SU-DHL-6 (cell line): ENCODE measurements around the gene NT5DC3.

Experiments
- H2AFZ ChIP-seq: fragments of 200-600 bp; sonication (generic); 2 replicates; pipeline ENCODE4 v1.6.1; 2014; ENCODE audit warnings: low read depth, mild to moderate bottlenecking, moderate library complexity, mixed read lengths, antibody characterized with exemption, low read length; ENCODE audit not compliant: severe bottlenecking
- H3F3A ChIP-seq: fragments of 200-600 bp; shearing (Covaris generic); 2 replicates; pipeline ENCODE4 v1.6.0; 2016; ENCODE audit warnings: antibody characterized with exemption, mild to moderate bottlenecking; ENCODE audit not compliant: insufficient read depth
- H3K27ac ChIP-seq: fragments of 200-600 bp; sonication (generic); 2 replicates; pipeline ENCODE4 v1.5.1; 2016; ENCODE audit warnings: low read depth, mild to moderate bottlenecking, low read length, moderate library complexity, mixed read lengths
- H3K27me3 ChIP-seq: fragments of 200-600 bp; sonication (generic), shearing (Covaris generic); 2 replicates; pipeline ENCODE4 v1.6.0; 2014; ENCODE audit warnings: mild to moderate bottlenecking, low read length
- H3K36me3 ChIP-seq: fragments of 200-600 bp; sonication (generic); 2 replicates; pipeline ENCODE4 v1.6.1; 2014; ENCODE audit warnings: mild to moderate bottlenecking, low read length, mixed read lengths
- H3K4me2 ChIP-seq: fragments of 300-600, 200-600 bp; shearing (Covaris generic), sonication (generic); 2 replicates; pipeline ENCODE4 v1.6.0; 2014; ENCODE audit warnings: low read length, low read depth, mild to moderate bottlenecking; ENCODE audit not compliant: poor library complexity, severe bottlenecking
- H3K4me3 ChIP-seq: fragments of 200-600 bp; sonication (generic); 2 replicates; pipeline ENCODE4 v1.5.1; 2014; ENCODE audit warnings: antibody characterized with exemption, low read length, mild to moderate bottlenecking, mixed read lengths; ENCODE audit not compliant: insufficient read depth, poor library complexity, severe bottlenecking
- H3K79me2 ChIP-seq: fragments of 200-600 bp; sonication (generic); 2 replicates; pipeline ENCODE4 v1.6.1; 2014; ENCODE audit warnings: mild to moderate bottlenecking, low read length, moderate library complexity; ENCODE audit not compliant: insufficient read depth
- H3K9ac ChIP-seq: fragments of 200-600 bp; sonication (generic); 2 replicates; pipeline ENCODE4 v1.7.0; 2014; ENCODE audit warnings: mild to moderate bottlenecking, low read length
- H3K9me2 ChIP-seq: fragments of 200-600 bp; sonication (generic); replicated peaks from 2 replicates; pipeline ENCODE4 v1.6.1; 2014; ENCODE audit warnings: low read length; ENCODE audit not compliant: insufficient read depth
- H3K9me3 ChIP-seq: fragments of 200-600 bp; sonication (generic); 2 replicates; pipeline ENCODE4 v1.6.1; 2014; ENCODE audit warnings: low read length, mixed read lengths; ENCODE audit not compliant: insufficient read depth
- H4K20me1 ChIP-seq: fragments of 200-600 bp; sonication (generic); 2 replicates; pipeline ENCODE4 v1.6.1; 2014; ENCODE audit warnings: low read depth, mild to moderate bottlenecking, antibody characterized with exemption, low read length, moderate library complexity, mixed read lengths
- EZH2phosphoT487 ChIP-seq: fragments of 200-600 bp; sonication (generic), shearing (Covaris generic); conservative IDR thresholded peaks from 2 replicates; pipeline ENCODE4 v1.6.1; 2018; ENCODE audit warnings: mild to moderate bottlenecking, antibody characterized with exemption, low read length, moderate library complexity, mixed read lengths
- TF ChIP-seq, protein P1 (sequence below): fragments of 200-600 bp; sonication (generic); IDR thresholded peaks from one replicate; pipeline ENCODE4 v1.5.1; 2017; ENCODE audit warnings: antibody characterized with exemption, mild to moderate bottlenecking, low read length, moderate library complexity; ENCODE audit not compliant: insufficient read depth, poor library complexity, severe bottlenecking

The NT5DC3 gene

DNA sequence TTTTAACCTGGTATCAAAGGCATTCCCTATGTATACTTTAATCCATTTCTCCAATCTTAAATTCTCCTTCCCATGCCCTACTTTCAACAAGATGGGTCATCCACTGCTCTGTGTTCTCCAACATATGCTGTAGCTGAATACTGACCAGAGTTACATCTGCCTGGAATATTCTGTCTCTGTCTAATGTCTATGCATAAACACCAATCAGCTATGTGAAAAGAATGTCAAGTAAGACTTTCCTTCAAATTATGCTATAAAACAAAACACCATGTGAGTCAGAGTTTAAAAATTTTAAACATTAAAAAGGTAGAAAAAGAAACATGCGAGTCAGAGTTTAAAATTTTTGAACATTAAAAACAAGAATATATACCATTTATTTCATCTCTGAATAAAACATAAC, 19.3 kb downstream of the NT5DC3 start:
- H2AFZ ChIP-seq: no peak overlapping the region
- H3K9me2 ChIP-seq: no peaks in the 10 kb centered on the region
- no peak overlapping the region for H3K9ac ChIP-seq
- H3K4me2 ChIP-seq: no peak overlapping the region
- no peaks in the 10 kb centered on the region for H3K9me3 ChIP-seq
- no peaks in the 10 kb centered on the region for H3K36me3 ChIP-seq
- no peaks in the 10 kb centered on the region for H3F3A ChIP-seq
- no peaks in the 10 kb centered on the region; the same call in 1 of the 2 replicates for H4K20me1 ChIP-seq
- H3K79me2 ChIP-seq: no peaks in the 10 kb centered on the region
- TF ChIP-seq, protein P1, sequence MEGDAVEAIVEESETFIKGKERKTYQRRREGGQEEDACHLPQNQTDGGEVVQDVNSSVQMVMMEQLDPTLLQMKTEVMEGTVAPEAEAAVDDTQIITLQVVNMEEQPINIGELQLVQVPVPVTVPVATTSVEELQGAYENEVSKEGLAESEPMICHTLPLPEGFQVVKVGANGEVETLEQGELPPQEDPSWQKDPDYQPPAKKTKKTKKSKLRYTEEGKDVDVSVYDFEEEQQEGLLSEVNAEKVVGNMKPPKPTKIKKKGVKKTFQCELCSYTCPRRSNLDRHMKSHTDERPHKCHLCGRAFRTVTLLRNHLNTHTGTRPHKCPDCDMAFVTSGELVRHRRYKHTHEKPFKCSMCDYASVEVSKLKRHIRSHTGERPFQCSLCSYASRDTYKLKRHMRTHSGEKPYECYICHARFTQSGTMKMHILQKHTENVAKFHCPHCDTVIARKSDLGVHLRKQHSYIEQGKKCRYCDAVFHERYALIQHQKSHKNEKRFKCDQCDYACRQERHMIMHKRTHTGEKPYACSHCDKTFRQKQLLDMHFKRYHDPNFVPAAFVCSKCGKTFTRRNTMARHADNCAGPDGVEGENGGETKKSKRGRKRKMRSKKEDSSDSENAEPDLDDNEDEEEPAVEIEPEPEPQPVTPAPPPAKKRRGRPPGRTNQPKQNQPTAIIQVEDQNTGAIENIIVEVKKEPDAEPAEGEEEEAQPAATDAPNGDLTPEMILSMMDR: no peak
- TF ChIP-seq EZH2phosphoT487: no peak
- H3K27me3 ChIP-seq: no peaks in the 10 kb centered on the region
- no peak overlapping the region for H3K4me3 ChIP-seq
- no peak overlapping the region for H3K27ac ChIP-seq

DNA sequence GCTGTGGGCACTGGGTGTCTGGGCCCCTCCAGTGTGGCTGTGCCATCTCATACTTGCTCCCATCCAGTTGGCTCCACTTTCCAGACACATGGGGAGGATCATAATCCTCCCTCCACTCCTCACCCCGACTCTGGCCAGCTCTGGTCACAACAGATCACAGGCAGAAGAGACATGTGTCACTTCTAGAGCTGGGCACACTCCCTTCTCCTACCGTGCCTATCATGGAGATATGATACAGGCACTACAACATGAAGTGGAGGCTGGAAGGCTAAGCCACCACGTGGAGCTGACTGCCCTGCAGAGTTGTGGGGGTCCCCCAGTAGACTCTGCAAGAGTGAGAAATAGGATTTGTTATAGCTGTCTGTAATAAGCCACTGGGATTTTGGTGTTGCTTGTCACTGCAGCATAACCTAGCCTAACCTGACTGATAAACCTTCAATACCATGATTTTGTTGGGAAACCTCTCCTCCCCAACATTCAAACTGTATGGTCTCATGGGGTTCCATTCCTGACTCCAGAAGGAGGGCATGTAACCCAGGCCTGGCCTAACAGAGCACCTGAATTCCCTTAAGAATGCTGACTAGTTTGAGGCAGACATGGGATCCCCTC, 20.0 kb downstream of the NT5DC3 start:
- H3K27me3 ChIP-seq: no peaks in the 10 kb centered on the region
- H3K9me3 ChIP-seq: no peaks in the 10 kb centered on the region
- no peak overlapping the region for H3K27ac ChIP-seq
- TF ChIP-seq EZH2phosphoT487: no peak
- TF ChIP-seq, protein P1: no peak
- no peaks in the 10 kb centered on the region for H4K20me1 ChIP-seq
- no peak overlapping the region for H3K4me2 ChIP-seq
- no peaks in the 10 kb centered on the region for H3K36me3 ChIP-seq
- H3K79me2 ChIP-seq: no peaks in the 10 kb centered on the region
- no peaks in the 10 kb centered on the region for H3K9me2 ChIP-seq
- H3F3A ChIP-seq: no peaks in the 10 kb centered on the region
- no peak overlapping the region for H2AFZ ChIP-seq
- H3K9ac ChIP-seq: no peak overlapping the region
- no peak overlapping the region for H3K4me3 ChIP-seq

DNA sequence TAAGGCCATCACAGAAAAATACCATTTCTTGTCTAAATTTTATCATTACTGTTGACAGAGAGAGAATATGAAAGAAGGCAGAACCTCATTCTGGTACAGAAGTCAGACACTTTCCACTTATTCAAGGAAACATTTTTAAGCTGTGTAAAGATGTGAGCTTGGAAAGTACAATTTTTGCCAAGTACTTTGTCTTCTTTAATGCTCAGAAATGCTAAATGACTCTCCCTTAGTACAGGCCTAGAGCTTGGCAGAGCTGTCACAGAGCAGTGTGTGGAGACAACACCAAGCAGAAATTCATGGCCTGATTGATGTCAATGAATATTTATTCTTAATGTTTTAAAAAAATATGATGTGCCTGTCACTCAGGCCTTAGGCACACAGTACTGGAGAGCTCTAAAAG, 20.7 kb downstream of the NT5DC3 start:
- no peak overlapping the region for H3K9ac ChIP-seq
- H4K20me1 ChIP-seq: no peaks in the 10 kb centered on the region
- no peaks in the 10 kb centered on the region for H3K36me3 ChIP-seq
- H3K27me3 ChIP-seq: no peaks in the 10 kb centered on the region
- H3F3A ChIP-seq: no peaks in the 10 kb centered on the region
- H3K9me3 ChIP-seq: no peaks in the 10 kb centered on the region
- no peak overlapping the region for H3K27ac ChIP-seq
- no peak overlapping the region for H3K4me2 ChIP-seq
- no peak overlapping the region for H3K4me3 ChIP-seq
- no peaks in the 10 kb centered on the region for H3K79me2 ChIP-seq
- TF ChIP-seq, protein P1: no peak
- TF ChIP-seq EZH2phosphoT487: no peak
- no peaks in the 10 kb centered on the region for H3K9me2 ChIP-seq
- H2AFZ ChIP-seq: no peak overlapping the region
